HepG2 (cell line): ENCODE data around the gene CSNK1D. TPM values are rescaled to one million over a fixed set of nuclear protein-coding genes. Genes with fewer than 3 reads are reported as not detected.

ENCODE experiments used
- ATAC-seq: fragments of 200-7000 bp; cut with Tn5 transposase; 3 replicates; pipeline ENCODE4 v1.9.1; 2020; ENCODE audit warnings: mild to moderate bottlenecking, moderate library complexity
- BruUV-seq: library from RNA; stranded (reverse); fragments of 400-500 nt; replicated peaks from 2 replicates; lab custom pipeline; 2021; lab: Mats Ljungman, UMichigan
- CTCF ChIA-PET: fragments of 300-600 bp; formaldehyde crosslinking; extraction: SDS; loops from one replicate; lab custom pipeline; 2021; ENCODE audit warnings: low total read pairs, inconsistent platforms, low intra/inter-chr PET ratio; lab: Yijun Ruan, JAX
- POLR2A ChIA-PET: fragments of 350-600 bp; sonication (Branson Sonifier 250); formaldehyde crosslinking; loops from one replicate; lab custom pipeline; 2020; ENCODE audit warnings: antibody characterized with exemption, inconsistent platforms; lab: Yijun Ruan, JAX
- DNase-seq: peaks from one replicate; pipeline ENCODE4 v3.0.0-alpha.2; 2015; ENCODE audit warnings: low spot score
- FAIRE-seq: peaks from 3 replicates; lab custom pipeline; 2011; peaks lifted over from hg19 to GRCh38; lab: Jason Lieb, UNC
- H2AFZ ChIP-seq: one replicate; pipeline ENCODE4 v1.6.1; 2011; ENCODE audit warnings: low read length, inconsistent platforms
- H3K27ac ChIP-seq: fragments of 300-600 bp; 3 replicates; pipeline ENCODE4 v1.8.0; 2011; ENCODE audit warnings: mixed run types, mild to moderate bottlenecking, mixed read lengths, low read length, inconsistent platforms; ENCODE audit not compliant: insufficient read depth; ENCODE audit errors: extremely low read length
- H3K27me3 ChIP-seq, 2 experiments: fragments of 200-600 bp in 1 of 2; 2 replicates in 1 of 2; 3 replicates in 1 of 2; pipeline versions ENCODE4 v1.6.0 to v1.8.0; 2011; ENCODE audit warnings: low read length in 2 of 2, mild to moderate bottlenecking in 2 of 2, moderate library complexity in 2 of 2, inconsistent platforms in 1 of 2; ENCODE audit not compliant: insufficient read depth in 2 of 2, control insufficient read depth in 1 of 2
- H3K36me3 ChIP-seq, 2 experiments: fragments of 200-600 bp in 1 of 2; replicated peaks in 1 of 2; 2 replicates in 1 of 2; 3 replicates in 1 of 2; pipeline versions ENCODE4 v1.5.1 to v1.8.0; 2011; ENCODE audit warnings: low read length in 2 of 2, inconsistent platforms in 1 of 2; ENCODE audit not compliant: insufficient read depth in 2 of 2, control insufficient read depth in 1 of 2
- H3K4me1 ChIP-seq: 2 replicates; pipeline ENCODE4 v1.5.1; 2012; ENCODE audit warnings: low read length, inconsistent platforms; ENCODE audit not compliant: insufficient read depth
- H3K4me2 ChIP-seq: 2 replicates; pipeline ENCODE4 v1.6.0; 2011; ENCODE audit warnings: low read depth, low read length, inconsistent platforms
- H3K4me3 ChIP-seq, 3 experiments: fragments of 200-600 bp in 1 of 3; sonication (generic), shearing (Covaris generic) in 1 of 3; replicated peaks in 1 of 3; 2 replicates each; pipeline ENCODE4 v1.5.1; 2011 to 2016; ENCODE audit warnings: low read length in 3 of 3, inconsistent platforms in 2 of 3, low read depth in 2 of 3, mild to moderate bottlenecking in 2 of 3, control low read depth in 1 of 3, mixed read lengths in 1 of 3; ENCODE audit not compliant: insufficient read depth in 1 of 3
- H3K79me2 ChIP-seq: one replicate; pipeline ENCODE4 v1.6.1; 2011; ENCODE audit warnings: low read length, inconsistent platforms; ENCODE audit not compliant: insufficient read depth
- H3K9ac ChIP-seq: 2 replicates; pipeline ENCODE4 v1.6.0; 2011; ENCODE audit warnings: mild to moderate bottlenecking, low read depth, low read length, inconsistent platforms; ENCODE audit not compliant: insufficient read depth
- H3K9me3 ChIP-seq: 2 replicates; pipeline ENCODE4 v1.5.1; 2012; ENCODE audit warnings: mild to moderate bottlenecking, low read length
- H4K20me1 ChIP-seq: 2 replicates; pipeline ENCODE4 v1.6.0; 2011; ENCODE audit warnings: inconsistent platforms, mild to moderate bottlenecking, low read length, moderate library complexity; ENCODE audit not compliant: insufficient read depth
- BHLHE40 ChIP-seq: IDR thresholded peaks from 2 replicates; pipeline ENCODE4 v1.6.1; 2011; ENCODE audit warnings: low read length, improper control_type of control experiment
- BRCA1 ChIP-seq: sonication (generic); formaldehyde crosslinking; IDR thresholded peaks from 2 replicates; pipeline ENCODE4 v1.4.0; 2020; ENCODE audit warnings: missing genetic modification reagents
- FOXM1 ChIP-seq: sonication (generic); formaldehyde crosslinking; IDR thresholded peaks from 2 replicates; pipeline ENCODE4 v1.5.0; 2020; ENCODE audit warnings: missing genetic modification reagents
- HNRNPK ChIP-seq: fragments of 200-400 bp; formaldehyde crosslinking; IDR thresholded peaks from 2 replicates; pipeline ENCODE4 v1.6.1; 2018; ENCODE audit warnings: low read length, low read depth, moderate library complexity, mild to moderate bottlenecking; ENCODE audit not compliant: poor library complexity, severe bottlenecking
- HNRNPL ChIP-seq: fragments of 200-400 bp; formaldehyde crosslinking; IDR thresholded peaks from 2 replicates; pipeline ENCODE4 v1.6.1; 2017; ENCODE audit warnings: mild to moderate bottlenecking, low read depth, low read length
- NFE2L2 ChIP-seq: fragments of 150-350 bp; IDR thresholded peaks from 2 replicates; pipeline ENCODE4 v1.6.1; 2014; ENCODE audit warnings: low read length
- SKI ChIP-seq: fragments of 450-650 bp; IDR thresholded peaks from one replicate; pipeline ENCODE4 v1.6.1; 2018; ENCODE audit warnings: mild to moderate bottlenecking; ENCODE audit not compliant: partially characterized antibody
- ZFP36 ChIP-seq: fragments of 150-350 bp; IDR thresholded peaks from 2 replicates; pipeline ENCODE4 v1.6.1; 2018; ENCODE audit warnings: borderline replicate concordance, low read length, low read depth; ENCODE audit not compliant: partially characterized antibody
- ZMYM3 ChIP-seq: sonication (generic); formaldehyde crosslinking; IDR thresholded peaks from 2 replicates; pipeline ENCODE4 v1.5.1; 2020; ENCODE audit warnings: mild to moderate bottlenecking, missing genetic modification reagents
- ZNF354B ChIP-seq: sonication (generic); formaldehyde crosslinking; IDR thresholded peaks from 2 replicates; pipeline ENCODE4 v1.8.0; 2022; ENCODE audit warnings: mild to moderate bottlenecking, missing genetic modification reagents
- ZNF451 ChIP-seq: sonication (generic); formaldehyde crosslinking; IDR thresholded peaks from 2 replicates; pipeline ENCODE4 v1.5.0; 2020; ENCODE audit warnings: mild to moderate bottlenecking, missing genetic modification reagents
- WGBS: methylation state at CpG from one replicate; pipeline ENCODE4 v1.1.6; 2017; ENCODE audit warnings: low lambda C conversion rate; 5-methylcytosine and 5-hydroxymethylcytosine counted together
- in situ Hi-C: cut with HindIII; loops from 2 replicates; pipeline ENCODE4 v1.10.0; 2017; ENCODE audit warnings: low pct_unique_long_range_greater_than_20kb; ENCODE audit not compliant: extremely low pct_ligation_motif_present
- intact Hi-C: fragments of 100-400 bp; cut with micrococcal nuclease; formaldehyde crosslinking; loops from one replicate; pipeline ENCODE4 v1.10.0; 2022; ENCODE audit not compliant: unreplicated experiment
- polyA plus RNA-seq, 8 experiments: library from polyadenylated mRNA; depleted of rRNA in 3 of 8; stranded (reverse) in 7 of 8; unstranded in 1 of 8; fragments of >200 nt; fragmentation: Illumina TruSeq in 4 of 8; extraction: Trizol in 4 of 8; gene quantifications; 2 replicates each; pipeline versions ENCODE4 v1.2.1 to v1.2.3, GENCODE V29; 2011 to 2016; ENCODE audit warnings: low read depth in 4 of 8, missing spikeins in 1 of 8, mixed read lengths in 1 of 8; ENCODE audit not compliant: insufficient read depth in 1 of 8
- total RNA-seq, 5 experiments: library from RNA; depleted of rRNA; stranded (reverse); fragments of >200 nt; fragmentation: Illumina TruSeq; extraction: Trizol; gene quantifications; 2 replicates each; pipeline ENCODE4 v1.2.3, GENCODE V29; 2016; ENCODE audit warnings: low read depth in 1 of 5
- TF ChIP-seq, protein P1 (sequence below): sonication (generic); formaldehyde crosslinking; IDR thresholded peaks from 2 replicates; pipeline ENCODE4 v1.8.0; 2022; ENCODE audit warnings: missing genetic modification reagents, mild to moderate bottlenecking, borderline replicate concordance

CSNK1D gene
- total and polyA plus RNA-seq, 2 of the 13 experiments (the other 11 are each of a cell fraction or from before 2014, with no cell fraction given): 31.5 to 128 TPM

DNA sequence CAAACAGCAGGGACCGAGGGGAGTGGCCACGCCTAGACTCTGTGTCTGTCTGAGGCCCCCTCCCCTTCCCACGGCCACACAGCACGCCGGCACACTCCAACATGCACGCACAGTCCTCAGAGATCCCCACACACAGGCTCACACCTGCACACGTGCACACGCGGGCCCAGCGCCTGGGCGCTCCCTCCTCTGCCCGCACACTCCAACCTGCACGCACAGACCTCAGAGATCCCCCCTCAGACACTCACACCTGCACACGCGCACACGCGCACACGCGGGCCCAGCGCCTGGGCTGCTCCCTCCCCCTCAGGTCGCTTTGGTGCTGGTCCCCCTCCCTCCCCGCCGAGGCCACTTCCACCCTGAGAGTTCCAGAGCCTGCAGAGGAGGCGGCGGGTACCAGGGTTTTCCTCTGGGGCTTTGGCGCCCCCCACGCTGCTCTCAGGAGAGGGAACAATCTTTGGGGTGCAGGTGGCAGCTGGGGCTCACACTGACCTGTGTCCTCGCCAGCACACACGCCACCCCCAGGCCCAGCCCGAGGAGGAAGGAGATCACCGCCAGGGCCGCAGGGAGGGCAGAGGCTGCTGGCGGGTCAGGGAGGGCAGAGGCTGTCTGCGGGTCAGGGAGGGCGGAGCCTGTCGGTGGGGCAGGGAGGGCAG is 42.3 kb upstream of the CSNK1D start (continued):
- TF ChIP-seq NFE2L2 (no peak), HNRNPK (peak; percentile 7)
- TF ChIP-seq, all 625 proteins: peak for 40

- Histone ChIP-seq H4K20me1 (no peaks in the 10 kb centered on the region), H3K36me3 (no peaks in the 10 kb centered on the region), H3K27ac (no peak overlapping the region), H3K9me3 (no peaks in the 10 kb centered on the region), H3K4me2 (no peak overlapping the region), H3K4me1 (peaks cover 56% of the 10 kb centered on the region), H3K79me2 (peaks cover 3% of the 10 kb centered on the region), H2AFZ (no peak overlapping the region), H3K4me3 (no peak overlapping the region), H3K27me3 (no peaks in the 10 kb centered on the region; a peak in 1 of 5 replicates), H3K9ac (no peak overlapping the region)
- TF ChIP-seq BHLHE40 (no peak), SKI (no peak), ZMYM3 (0 out of 2 replicates have a peak, but pooled peaks have one; percentile 13), BRCA1 (no peak), ZNF451 (CRISPR knock-in tag) (no peak), ZFP36 (peak; percentile 83), FOXM1 (no peak), ZNF354B (CRISPR knock-in tag) (no peak), HNRNPL (no peak)
- TF ChIP-seq, protein P1, sequence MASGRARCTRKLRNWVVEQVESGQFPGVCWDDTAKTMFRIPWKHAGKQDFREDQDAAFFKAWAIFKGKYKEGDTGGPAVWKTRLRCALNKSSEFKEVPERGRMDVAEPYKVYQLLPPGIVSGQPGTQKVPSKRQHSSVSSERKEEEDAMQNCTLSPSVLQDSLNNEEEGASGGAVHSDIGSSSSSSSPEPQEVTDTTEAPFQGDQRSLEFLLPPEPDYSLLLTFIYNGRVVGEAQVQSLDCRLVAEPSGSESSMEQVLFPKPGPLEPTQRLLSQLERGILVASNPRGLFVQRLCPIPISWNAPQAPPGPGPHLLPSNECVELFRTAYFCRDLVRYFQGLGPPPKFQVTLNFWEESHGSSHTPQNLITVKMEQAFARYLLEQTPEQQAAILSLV (CRISPR knock-in tag): no peak
- in situ Hi-C loops: no loop called here
- 97% methylated on average over 28 of the region's 32 CpGs for WGBS
- ATAC-seq (no peak), FAIRE-seq (no peak), DNase-seq (no peak)
- ChIA-PET CTCF (interaction anchor here (1.1 kb wide), 1 partner anchor 14 kb away, joined by 3 read pairs; no protein-coding TSS in a partner anchor), POLR2A (interaction anchor here (1.1 to 1.2 kb wide), 2 partner anchors 10 to 14 kb away, joined by 4 read pairs; no protein-coding TSS in a partner anchor)
- BruUV-seq: no TSS peak
- intact Hi-C loops: no loop called here
Measured at GRCh38 chr17:82314727-82315605, 41.5 kb upstream of the CSNK1D start.
